HG03025 (cell line): ENCODE data around the gene GRK3.
"Not testable (repeated sequence)": the region's sequence is repeated elsewhere in the genome, so short reads cannot be mapped to it uniquely, and the experiment has no call there.

Source experiments
- ATAC-seq: cut with Tn5 transposase; IDR thresholded peaks from one replicate; pipeline ENCODE4 v1.9.1; 2021; ENCODE audit warnings: mild to moderate bottlenecking, moderate library complexity; ENCODE audit not compliant: unreplicated experiment, low FRiP score

The GRK3 gene

DNA sequence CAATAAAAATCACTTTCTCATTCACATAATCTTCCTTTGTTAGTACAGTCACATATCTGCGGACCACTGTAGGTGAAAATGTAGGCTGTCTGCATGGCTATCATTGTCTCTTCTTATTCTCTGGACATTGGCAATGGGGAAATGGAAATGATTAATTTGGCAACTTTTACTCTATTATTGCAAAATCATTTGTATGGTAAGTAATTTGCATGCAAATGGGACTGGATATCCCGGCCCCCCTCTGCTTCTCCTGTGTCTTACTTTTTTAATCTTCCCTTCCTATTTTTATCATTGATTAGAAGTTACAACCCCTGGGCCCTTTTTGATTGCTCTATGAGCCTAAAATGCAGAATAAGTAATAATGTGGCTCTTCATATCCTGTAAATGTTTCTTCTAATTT lies 6.0 kb downstream of the GRK3 start:
- ATAC-seq, result no peak

DNA sequence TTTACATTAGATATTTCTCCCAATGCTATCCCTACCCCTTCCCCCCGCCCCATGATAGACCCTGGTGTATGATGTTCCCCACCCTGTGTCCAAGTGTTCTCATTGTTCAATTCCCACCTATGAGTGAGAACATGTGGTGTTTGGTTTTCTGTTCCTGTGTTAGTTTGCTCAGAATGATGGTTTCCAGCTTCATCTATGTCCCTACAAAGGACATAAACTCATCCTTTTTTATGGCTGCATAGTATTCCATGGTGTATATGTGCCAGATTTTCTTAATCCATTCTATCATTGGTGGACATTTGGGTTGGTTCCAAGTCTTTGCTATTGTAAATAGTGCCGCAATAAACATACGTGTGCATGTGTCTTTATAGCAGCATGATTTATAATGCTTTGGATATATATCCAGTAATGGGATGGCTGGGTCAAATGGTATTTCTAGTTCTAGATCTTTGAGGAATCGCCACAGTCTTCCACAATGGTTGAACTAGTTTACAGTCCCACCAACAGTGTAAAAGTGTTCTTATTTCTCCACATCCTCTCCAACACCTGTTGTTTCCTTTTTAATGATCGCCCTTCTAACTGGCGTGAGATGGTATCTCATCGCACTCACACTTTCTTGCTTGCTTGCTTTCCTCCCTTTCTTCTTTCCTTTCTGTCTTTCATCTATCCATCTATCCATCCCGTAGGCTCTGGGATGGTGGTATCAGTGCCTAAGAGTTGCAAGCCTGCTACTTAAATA lies 7.7 kb downstream of the GRK3 start:
- ATAC-seq, result not testable (repeated sequence)

DNA sequence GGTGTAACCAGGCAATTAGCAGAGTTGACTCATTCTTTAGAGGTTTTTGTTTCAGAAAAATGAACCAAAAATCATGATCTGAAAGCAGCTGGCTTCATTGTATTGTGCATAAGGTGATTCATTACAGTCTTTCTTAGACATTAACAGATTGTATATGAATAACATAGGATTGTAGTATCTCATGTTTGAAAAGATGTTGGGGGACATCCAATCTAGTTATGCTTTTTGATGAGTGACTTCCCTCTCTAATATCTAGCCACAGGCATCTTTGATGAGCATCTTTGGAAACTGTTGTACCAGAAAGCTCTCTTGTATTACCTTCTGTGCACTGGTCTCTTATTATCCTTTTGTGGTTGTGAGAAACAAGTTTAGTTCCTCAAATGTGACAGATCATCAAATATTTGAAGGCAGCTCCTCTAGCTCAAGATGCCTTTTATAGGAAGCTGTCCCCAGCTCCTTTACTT lies 8.3 kb downstream of the GRK3 start:
- ATAC-seq, result no peak

DNA sequence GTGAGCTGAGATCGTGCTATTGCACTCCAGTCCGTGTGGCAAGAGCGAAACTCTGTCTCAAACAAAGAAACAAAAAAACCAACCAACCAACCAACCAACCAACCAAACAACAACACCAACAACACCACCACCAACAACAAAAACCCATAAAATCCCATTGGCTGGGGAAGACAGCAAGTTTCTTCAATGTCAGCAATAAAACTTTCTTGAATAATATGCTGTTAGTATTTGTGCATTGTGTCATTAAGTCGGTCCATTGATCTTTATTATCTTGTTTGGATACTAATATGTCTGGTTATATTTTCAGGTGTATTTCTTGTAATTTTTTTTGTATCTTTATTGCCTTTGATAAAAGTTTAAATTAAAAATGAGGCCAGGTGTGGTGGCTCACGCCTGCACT lies 9.4 kb downstream of the GRK3 start:
- ATAC-seq, result no peak

DNA sequence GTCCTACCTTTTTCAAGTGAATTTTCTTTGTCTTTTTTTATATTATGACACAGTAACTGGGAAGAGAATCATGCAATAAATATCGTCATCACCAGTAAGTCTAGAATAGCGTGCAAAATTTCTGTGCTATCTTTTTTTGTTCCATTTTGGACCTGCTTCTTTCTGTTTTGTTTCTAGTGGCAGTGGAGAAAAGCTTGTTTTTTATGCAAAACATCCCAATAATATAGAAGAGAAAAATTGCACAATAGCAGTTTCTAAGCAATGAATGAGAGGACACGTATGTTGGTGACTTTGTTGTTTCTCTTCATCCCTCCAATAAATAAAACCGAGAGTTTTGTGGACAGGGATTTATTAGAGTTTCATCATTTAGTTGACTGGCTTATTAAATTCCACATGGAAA lies 10.3 kb downstream of the GRK3 start:
- ATAC-seq, result no peak

DNA sequence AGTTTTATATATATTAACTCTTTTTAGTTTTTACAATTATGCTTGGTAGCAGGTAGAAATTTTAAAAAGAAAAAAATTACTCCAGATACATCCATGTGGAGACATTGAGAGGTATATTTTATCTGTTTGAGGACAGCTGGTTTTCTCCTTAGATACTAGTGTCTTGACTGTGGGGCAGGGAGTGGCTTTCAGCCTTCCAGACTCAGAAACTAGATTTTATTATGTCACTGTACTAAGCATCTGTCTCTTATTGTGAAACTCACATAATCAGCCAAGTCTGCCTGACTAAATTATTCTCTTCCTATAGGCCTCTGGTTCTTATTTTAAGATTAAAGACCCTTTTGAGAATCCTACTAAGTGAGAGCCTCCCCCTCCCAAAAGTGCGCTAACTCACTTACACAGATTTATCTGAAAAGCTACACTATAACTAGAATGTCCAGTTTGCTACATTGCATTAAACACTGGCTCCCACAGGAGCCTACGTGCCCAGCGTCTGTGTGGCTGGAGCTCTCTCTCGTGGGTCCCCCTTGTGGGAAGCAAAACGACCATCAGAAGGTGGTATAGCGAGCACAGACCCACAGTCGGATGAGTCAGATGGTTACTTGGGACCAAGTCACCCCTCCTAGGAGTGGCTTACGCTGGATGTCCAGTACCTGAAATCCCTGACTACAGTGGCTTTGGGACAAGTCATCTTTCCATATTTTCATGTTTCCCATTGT lies 11.4 kb downstream of the GRK3 start:
- not testable (repeated sequence) for ATAC-seq

DNA sequence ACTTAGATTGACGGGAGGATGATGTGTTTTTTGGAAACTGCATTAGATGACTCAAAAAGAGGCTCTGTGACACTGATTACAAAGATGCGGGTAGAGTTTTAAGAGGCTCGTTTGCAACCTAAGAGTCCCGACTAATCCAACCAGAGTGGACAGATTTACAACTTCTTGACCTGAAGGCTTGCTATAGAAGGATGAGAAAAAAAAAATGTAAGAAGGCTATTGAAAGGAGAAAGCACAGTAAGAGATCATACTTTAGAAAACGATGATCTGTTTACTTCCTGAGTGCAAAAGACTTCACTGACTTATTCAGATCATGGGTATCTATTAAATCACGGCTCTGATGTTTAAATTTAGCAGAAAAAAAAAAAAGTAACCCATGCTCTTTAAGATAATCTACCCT lies 17.0 kb downstream of the GRK3 start:
- not testable (repeated sequence) for ATAC-seq

DNA sequence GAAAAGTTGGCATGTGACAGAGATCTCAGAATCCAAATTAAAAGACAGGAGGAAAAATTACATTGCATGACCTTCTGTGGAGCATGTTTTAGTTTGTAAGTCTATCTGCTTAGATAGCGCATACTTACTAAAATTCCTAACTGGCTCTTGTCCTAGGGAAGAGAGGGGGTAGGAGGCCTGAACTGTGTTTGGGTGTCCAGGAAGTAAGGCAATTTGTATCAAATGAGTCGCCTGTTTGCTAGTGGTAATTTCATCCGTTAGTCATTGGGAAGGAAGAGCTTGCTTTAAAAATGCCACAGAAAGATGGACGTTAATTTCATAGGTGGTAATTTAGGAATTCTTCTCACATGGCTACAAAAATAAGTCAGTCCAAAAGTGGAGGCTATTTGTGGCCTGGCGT lies 18.5 kb downstream of the GRK3 start:
- ATAC-seq, result no peak

DNA sequence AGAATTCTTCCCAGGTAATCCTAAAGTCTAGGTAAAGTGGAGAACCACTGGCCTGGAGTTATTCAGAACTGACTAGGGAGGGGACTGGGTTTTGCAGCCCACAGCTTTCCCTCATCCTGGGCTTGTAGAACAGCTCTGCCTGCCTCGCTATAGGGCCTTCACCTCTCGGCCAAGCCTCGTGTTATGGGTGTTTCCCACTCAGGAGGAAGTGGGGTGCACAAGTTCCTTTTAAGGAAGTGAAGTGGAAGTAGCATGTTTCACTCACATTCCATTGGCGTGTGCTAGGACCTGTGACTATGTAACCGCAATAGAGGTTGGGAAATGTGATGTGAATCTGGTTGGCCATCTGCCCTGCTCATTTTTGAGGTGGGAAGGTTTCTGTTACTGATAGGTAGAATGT lies 20.5 kb downstream of the GRK3 start:
- ATAC-seq, result not testable (repeated sequence)

DNA sequence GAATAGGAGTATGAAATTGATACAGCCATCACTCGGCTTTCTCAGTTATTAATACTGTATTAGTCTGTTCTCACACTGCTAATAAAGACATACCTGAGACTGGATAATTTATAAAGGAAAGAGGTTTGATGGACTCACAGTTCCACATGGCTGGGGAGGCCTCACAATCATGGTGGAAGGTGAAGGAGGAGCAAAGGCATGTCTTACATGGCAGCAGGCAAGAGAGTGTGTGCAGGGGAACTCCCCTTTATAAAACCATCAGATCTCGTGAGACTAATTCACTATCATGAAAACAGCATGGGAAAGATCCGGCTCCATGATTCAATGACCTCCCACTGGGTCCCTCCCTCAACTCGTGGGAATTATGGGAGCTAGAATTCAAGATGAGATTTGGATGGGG lies 25.2 kb downstream of the GRK3 start:
- not testable (repeated sequence) for ATAC-seq

DNA sequence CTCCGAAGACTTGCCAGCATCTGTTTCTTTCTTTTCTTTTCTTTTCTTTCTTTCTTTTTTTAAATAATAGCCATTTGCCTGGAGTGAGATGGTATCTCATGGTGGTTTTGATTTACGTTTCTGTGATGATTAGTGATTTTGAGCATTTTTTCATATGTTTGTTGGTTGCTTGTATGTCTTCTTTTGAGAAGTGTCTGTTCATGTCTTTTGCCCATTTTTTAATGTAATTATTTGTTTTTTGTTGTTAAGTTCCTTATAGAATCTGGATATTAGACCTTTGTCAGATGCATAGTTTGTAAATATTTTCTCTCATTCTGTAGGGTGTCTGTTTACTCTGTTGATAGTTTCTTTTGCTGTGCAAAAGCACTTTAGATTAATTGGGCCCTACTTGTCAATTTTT lies 28.8 kb downstream of the GRK3 start:
- not testable (repeated sequence) for ATAC-seq

DNA sequence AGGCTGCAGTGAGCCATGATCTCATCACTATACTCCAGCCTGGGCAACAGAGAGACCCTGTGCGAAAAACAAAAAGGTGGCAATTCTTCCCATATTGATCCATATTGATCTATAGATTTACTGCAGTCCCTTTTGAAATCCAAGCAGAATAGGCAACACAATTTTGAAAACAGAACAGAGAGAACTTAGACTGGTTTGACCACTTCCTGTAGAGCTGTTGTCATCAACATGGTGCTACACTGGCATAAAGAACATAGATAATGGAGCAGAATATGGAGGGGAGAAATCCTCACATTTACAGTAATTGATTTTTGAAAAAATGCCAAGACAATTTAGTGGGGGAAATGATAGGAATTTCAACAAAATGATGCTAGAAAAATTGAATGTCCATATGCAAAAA lies 34.1 kb downstream of the GRK3 start:
- ATAC-seq, result no peak

DNA sequence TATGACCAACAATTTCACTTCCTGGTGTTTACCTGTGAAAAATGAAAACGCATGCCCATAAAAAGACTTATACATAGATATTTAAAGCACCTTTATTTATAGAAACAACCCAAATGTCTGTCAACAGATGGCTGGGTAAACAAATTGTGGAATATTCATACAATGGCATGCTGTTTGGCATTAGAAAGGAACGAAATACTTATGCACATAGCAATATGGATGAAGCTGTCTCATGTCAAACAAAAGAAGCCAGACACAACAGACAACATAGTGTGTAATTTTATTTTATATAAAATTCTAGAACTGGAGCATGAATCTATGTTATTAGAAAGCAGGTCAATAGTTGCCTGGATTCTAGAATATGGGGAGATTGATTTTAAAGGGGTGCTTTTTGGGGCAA lies 38.0 kb downstream of the GRK3 start:
- ATAC-seq, result no peak

DNA sequence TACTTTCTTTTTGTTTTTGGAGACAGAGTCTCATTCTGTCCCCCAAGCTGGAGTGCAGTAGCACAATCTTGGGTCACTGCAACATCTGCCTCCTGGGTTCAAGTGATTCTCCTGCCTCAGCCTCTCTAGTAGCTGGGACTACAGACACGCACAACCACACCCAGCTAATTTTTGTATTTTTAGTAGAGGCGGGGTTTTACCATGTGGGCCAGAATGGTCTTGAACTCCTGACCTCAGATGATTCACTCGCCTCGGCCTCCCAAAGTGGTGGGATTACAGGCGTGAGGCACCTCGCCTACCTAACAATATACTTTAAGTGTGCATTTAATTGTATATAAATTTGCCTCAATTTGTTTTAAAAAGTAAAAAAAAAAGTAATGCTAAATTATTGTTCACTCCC lies 38.4 kb downstream of the GRK3 start:
- ATAC-seq, result no peak

DNA sequence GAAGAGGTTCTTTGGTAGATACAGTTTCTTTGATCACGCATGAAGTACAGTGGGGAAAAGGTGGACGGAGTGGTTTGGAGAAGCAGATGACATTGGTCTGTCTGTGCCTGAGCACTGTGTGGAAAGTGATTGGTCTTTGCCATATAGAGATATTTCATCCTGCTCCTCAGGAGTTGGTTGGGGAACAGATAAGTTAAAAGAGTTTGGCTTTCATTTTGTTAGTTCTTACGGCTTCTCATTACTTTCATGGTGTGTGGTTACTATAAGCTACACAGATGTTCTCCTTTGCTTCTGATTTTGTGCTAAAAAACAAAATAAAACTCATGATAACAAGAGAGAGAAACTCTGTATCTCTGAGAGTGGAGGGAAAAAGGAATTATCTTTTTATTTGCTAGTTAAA lies 40.7 kb downstream of the GRK3 start:
- not testable (repeated sequence) for ATAC-seq

DNA sequence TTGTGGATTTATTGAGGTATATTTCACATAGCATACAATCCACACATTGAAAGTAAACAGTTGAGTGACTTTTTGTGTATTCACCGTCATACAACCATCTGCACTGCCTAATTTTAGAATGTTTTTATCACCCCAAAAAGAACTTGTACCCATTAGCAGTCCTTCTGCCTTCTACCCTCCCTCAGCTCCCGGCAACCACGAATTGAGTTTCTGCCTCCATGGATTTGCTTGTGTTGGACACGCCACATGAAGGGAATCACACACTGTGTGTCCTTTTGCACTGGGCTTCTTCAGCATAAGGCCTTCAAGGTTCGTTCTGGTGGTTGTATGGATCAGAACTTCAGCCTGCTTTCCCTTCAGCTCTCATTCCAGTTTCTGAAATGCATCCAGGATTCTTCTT lies 41.1 kb downstream of the GRK3 start:
- not testable (repeated sequence) for ATAC-seq

DNA sequence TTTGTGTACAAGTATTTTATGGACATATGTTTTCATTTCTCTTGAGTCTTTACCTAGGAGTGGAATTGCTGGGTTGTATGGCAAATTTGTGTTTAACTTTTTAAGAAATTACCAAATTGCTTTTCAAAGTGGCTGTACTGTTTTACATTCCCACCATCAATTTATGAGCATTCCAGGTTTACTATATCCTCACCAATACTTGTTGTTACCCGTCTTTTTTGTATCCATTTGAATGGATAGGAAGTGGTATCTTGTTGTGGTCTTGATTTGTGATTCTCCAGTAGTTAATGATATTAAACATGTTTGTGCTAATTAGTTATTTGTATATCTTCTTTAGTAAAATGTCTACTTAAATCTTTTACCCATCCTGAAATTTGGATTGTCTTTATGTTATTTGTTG lies 46.8 kb downstream of the GRK3 start:
- not testable (repeated sequence) for ATAC-seq

DNA sequence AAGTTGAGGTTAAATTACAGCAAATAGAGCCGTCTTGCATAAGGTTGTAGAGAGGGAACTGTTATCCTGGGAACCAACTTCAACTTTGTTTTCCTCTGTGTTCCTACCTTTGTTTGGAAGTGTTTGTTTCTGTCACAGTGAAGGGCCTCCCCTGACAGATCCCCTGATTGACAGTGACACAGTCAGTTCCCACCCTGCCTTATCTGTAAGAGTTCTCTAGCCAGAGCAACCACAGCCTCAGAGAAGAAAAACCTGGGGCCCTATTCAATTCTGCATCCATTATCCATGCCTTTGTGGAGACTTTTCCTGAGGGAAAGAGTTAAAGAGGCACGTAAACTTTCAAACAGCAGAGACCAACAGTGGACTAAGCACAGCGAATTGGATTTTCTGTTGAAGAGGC lies 48.7 kb downstream of the GRK3 start:
- not testable (repeated sequence) for ATAC-seq

DNA sequence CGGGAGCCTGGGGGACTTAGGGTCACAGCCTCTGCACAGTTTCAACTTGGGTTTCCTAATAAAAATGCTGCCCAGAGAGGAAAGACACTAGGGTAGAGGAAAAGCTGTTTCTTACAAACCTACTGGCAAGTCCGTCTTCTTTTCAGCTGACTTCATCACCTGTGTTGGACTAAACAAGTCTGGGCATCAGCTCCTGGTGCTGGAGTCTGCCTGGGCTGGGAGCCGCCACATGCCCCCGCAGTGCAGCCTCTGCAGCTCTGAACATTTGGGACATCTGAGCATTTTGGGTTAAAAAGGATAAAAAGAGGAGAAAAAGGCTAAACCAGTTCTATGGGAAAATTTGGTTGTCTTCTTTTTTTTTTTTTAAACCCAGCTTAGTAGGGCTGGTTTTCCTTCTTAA lies 49.1 kb downstream of the GRK3 start:
- ATAC-seq, result not testable (repeated sequence)

DNA sequence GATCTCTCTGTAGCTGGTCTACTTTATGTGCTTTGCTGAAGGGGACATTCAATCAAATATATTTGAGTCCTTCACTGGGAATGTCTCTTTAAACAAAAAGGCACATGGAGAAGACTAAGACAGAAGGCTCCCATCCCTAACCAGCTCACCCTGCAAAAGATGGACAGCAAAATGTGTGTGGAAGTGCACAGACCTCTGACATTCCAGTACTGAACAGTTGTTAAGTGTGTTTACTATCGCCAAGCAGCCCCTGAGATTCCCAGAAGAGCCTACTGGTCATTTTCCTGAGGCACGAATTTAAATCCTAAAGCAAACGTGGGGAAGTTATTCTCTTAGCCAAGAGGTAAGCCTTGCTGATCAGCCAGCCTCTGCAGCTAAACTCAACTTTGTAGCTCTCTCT lies 50.3 kb downstream of the GRK3 start:
- ATAC-seq, result not testable (repeated sequence)

DNA sequence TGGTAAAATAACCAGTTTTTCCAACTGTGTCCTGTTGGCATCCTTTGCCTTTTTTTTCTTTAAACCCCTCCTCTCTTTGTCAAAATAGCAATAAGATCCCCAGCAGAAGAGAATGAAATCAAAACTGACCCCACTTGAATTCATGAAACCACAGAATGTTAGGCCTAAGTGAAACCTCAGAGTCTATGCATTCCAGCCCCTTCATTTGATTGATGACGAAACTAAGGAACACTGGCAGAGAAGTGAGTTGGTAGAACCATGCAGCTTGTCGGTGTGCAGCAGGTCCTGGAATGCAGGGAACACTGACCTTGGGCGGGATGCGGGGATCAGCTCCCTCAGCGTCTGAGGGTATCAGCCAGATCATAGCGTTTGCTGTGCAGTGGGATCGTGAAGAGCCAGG lies 57.5 kb downstream of the GRK3 start:
- no peak for ATAC-seq

DNA sequence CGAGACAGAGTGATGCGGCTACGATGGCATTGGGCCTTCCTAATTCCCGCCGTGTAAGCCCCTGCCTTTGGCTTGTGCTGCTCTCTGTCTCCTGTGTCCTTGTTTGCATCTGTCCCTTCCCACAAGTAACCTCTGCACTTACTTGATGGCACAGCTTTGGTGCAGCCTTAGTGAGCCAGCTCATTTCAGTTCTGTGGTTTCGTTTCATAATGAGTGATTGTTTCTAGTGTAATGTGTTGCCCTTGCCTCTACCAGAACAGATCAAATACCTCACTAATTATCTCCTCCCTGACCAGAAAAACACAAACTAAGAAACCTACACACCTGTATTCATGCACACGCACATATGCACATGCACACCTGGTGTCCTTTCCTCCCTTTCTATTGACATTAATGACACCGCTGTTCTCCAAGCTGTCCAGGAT lies 58.8 kb downstream of the GRK3 start:
- ATAC-seq, result no peak
